ENCODE results near the gene PCARE. TPM values are rescaled to one million over a fixed set of nuclear protein-coding genes. Genes with fewer than 3 reads are reported as not detected.
A peak's percentile ranks its signal among the peaks of the same experiment; 100 is the strongest.
"Not testable (repeated sequence)": the region's sequence is repeated elsewhere in the genome, so short reads cannot be mapped to it uniquely, and the experiment has no call there.

Gene PCARE
- not detected in 2 replicates for polyA plus RNA-seq (2014; cell fraction: cytosol; rRNA removed)
- not detected in 2 replicates for polyA plus RNA-seq (2014; cell fraction: nucleus; rRNA removed)

- DNase-seq (ENCODE audit: low spot score), result no peak
These were observed at the start of gene PCARE for GRCh38 chr2:29074411-29074810. Gene PCARE (minus strand): TSS chr2:29074523. CDS start chr2:29074261, 262 bp downstream.

DNA sequence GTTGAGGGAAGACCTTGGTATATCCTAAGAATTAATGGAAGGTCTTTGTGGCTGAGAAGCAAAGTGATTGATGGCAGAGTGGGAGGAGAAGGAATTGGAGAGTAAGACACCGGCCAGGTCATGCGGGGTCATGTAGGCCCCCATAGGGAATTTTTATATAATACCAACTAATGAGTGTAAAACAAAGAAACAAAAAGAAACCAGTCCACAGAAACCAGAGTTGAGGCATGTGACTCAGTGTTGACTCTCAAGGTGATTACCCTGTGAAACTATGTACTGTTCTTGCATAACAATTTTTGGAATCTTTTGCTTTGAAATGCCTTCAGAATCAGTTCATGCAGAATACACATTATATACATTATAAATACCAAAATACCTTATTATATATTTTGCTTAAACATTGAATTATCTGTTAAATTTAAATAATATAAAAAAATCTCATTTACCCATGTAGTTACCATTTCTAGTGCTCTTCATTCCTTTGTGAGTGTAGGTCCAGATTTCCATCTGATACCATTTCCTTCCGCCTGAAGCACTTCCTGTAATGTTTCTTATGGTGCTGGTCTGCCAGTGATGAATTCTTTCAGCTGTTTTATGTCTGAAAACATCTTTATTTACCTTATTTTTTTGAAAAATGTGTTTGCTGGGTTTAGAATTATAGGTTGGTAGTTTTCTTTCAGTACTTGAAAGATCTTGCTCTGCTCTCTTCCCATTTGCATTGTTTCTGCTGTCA, 49.5 kb upstream of the PCARE start:
- no peak for DNase-seq (ENCODE audit: low spot score)

GRCh38 chr2:29120846-29121245, 46.5 kb upstream of the PCARE start:
- DNase-seq (ENCODE audit: low spot score), result no peak

DNA sequence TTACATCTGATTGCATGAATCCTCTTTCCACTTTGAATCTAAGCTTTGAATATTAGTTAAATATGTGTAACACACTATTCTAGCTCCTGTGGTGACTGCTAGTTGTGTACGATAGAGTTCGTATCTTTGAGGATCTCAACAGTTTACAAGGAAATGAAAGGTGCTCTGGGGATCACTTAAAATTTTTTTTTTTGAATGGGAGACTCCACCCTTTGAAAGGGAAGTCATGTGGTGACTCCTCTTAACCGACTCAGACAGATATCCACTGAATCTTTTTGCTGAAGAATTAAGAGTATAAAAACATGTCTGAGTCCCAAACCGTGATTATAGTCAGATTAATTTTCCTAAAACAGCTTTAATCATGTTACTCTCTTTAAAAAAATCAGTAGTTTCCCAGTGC, 44.9 kb upstream of the PCARE start:
- no peak for DNase-seq (ENCODE audit: low spot score)

- DNase-seq (ENCODE audit: low spot score), result no peak
These were observed 43.4 kb upstream of the PCARE start for GRCh38 chr2:29117636-29118303.

DNA sequence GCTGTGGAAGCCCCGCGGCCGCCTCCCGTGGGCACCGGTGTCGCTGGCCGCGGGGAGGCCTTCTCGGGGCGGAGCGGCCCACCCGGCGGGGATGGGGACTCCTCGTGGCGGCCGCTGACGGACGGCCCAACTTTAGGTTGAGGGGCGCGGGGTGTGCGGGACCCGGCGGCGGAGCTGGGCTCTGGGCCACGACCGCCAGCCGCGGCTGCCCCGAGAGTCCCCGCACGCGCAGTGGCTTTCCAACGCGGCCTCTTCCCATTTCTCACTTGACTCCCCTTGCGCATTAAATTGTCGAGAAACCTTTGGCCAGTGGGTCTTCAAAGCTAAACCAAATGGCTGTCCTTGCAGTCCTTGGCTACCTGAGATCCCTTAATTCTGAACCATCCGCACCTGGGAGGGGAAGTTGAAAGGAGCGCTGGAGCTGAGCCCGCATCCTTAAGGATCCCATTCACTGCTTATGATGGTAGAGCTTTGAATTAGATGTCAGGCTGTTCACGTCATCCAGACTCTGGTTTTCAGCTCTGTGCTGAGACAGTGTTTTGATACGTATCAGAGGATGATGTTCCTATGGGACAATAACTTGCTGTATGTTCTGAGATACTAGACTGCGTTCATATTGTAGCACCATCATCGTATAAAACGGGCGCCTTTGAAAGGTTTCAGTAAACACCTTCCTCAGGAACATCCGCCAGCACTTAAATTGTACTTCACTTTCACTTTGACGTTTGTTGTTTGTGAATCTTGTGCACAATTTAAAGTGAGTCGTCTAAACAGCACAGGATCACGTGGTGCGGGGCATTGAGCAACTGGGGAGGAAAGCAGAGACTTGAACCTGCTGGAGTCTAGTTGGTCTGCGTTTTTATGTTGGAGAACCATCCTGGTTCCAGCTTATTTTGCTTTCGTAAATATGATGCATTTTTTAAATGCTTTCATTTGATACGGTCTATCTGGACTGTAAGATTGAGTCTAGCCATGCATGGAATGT, 41.8 kb upstream of the PCARE start:
- DNase-seq (ENCODE audit: low spot score), result peak; percentile 70

- DNase-seq (ENCODE audit: low spot score), result no peak
These were observed 40.8 kb upstream of the PCARE start, which contains the start of gene CLIP4 for GRCh38 chr2:29114946-29115609. Gene CLIP4 (plus strand): TSS chr2:29115415. CDS start chr2:29121389, 5,974 bp downstream.

GRCh38 chr2:29114586-29114945, 40.2 kb upstream of the PCARE start:
- peak; percentile 70 for DNase-seq (ENCODE audit: low spot score)

DNA sequence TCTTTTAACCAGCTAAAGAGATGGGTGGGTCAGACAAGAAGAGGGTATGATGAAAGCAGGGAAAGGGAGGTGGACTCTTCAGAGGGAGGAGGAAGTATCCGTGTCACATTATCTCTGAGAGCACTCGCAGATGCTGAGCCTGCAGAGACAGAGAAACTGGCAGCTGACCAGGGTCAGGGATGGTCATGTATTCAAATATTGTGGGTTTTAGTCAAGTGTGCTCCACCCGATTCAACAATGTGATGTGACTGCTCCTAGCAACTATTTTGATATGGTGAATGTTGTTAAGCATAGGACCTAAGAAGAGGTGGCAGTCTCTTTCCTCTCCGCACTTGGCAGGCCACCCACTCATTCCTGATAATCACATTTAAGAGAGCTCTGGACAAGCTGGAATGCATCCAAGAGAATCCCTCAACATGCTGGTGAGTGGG, 39.6 kb upstream of the PCARE start:
- DNase-seq (ENCODE audit: low spot score), result peak; percentile 58

DNA sequence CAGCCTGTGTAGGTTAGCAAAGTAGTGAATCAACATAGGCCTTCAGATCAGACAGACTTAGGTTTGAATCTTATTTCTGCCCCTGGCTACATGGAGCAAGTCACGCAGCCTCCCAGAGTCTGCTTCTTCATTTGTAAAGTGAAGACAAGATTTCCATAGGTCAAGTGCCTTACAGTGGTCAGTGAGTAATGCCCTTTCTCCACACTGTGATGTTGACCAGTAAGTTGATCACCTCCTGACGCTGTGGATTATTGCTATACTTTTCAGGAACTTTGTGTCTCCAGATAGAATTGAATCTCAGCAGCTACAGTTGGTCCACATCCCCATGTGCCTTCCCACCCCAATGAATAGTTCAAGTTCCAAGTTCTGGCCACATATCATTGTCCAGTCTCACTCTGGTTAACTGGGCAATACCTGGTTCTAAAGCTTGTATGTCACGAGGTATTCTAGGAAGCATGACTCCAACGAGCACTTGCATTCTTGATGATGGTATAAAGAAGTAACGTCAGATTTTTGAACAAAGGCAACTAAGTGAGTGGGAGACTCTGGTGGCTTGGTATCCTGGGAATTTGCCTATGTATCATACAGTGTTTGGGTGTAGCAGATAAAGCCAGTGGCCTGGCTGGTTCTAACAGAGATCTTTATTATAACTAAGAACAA, 38.8 kb upstream of the PCARE start:
- no peak for DNase-seq (ENCODE audit: low spot score)

- no peak for DNase-seq (ENCODE audit: low spot score)
These were observed 38.1 kb upstream of the PCARE start for GRCh38 chr2:29112379-29112778.

DNA sequence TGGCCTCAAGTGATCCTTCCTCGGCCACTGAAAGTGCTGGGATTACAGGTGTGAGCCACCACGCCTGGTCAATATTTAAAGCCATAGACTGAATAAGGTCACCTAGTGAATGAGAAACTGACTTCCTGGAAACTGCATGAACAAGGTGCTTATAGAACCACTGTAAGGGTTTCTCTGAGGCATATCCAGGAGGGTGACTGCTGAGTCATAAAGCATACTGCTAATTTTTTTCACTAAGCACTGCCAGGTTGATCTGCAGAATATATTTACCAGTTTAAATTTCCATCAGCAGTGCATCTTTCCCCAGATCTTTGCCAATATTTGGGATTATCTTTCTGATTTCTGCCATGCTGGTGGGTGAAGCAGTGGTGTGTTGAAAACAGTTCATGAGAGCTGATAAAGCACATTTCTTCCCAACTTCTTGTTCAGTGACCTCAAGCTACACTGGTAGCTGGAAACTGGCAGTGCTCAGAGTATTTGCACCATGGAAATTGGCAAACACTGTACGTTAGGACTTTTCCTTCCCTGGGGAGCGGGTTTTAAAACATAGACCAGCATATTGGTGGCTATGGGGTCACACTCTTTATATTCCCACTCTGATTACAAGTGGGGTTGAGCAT, 36.7 kb upstream of the PCARE start:
- no peak for DNase-seq (ENCODE audit: low spot score)

DNA sequence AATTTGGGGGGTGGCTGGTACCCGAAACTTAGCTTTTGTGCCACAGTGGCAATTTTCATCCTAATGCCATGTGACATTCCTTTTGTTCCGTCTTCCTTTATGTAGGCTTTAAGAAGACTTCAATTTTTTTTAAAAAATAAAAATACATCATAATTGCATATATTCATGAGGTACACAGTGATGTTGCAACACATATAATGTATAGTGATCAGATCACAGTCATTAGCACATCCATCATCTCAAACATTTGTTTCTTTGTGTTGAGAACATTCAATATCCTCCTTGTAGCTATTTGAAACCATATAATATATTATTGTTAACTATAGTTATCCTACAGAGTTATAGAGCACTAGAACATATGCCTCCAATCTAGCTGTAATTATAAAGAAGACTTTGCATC, 34.9 kb upstream of the PCARE start:
- DNase-seq (ENCODE audit: low spot score), result no peak

- no peak for DNase-seq (ENCODE audit: low spot score)
These were observed 33.9 kb upstream of the PCARE start for GRCh38 chr2:29108225-29108624.

- DNase-seq (ENCODE audit: low spot score), result not testable (repeated sequence)
These were observed 33.2 kb upstream of the PCARE start for GRCh38 chr2:29107547-29107946.

GRCh38 chr2:29106980-29107388, 32.7 kb upstream of the PCARE start:
- no peak for DNase-seq (ENCODE audit: low spot score)

DNA sequence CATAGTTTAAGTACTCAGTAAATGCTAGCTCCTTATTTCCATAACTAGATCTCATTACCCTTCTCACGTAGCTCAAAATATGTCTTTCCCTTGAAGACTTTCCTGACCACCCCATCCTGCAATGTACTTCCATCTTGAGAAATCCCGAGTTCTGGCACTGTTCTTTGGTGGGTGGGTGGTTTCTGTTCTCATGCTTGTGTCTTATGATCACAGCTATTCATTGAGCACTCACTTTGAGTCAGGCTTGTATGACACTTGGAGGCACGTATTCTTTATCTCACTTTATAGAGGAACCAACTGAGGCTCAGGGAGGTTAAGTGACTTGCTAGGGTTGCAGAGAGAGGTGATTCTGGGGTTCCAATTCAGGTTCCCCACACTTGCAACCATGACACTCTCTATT, 31.9 kb upstream of the PCARE start:
- DNase-seq (ENCODE audit: low spot score), result no peak

DNA sequence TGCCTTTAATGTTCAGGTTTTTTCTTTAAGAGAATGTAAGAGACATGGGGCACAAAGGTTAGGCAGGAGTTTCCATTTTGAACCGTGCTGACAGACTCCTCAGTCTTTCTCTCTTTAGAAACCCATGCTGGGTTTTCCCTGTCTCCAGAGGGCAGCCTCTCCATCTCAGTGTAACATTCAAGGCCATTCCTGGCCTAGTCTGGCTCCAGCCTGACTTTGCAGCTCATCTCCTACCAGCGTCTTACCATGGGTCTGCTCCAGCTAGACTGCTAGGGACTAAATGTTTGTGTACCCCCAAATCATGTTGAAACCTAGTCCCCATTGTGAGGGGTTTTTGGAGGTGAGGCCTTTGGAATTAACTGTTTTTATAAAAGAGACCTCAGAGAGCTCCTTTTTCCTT, 31.1 kb upstream of the PCARE start:
- DNase-seq (ENCODE audit: low spot score), result peak; percentile 28

- DNase-seq (ENCODE audit: low spot score), result no peak
These were observed 30.4 kb upstream of the PCARE start for GRCh38 chr2:29104688-29105087.

DNA sequence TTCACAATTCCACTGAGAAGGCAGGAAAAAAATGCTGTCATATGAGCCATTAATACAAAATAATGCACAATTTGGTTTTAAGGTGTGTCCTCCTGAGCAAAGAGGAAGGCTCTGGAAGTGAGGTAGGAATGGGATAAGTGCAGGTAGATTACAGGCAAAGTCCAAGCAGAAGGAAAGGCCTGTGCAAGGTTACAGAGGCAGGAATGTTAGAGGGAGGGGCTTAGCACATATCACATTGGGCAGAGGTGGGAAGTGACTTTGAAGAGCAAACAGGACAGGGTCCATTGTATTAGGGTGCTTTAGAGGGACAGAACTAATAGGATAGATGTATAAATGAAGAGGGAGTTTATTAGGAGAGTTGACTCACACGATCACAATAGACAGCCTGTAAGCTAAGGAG, 26.2 kb upstream of the PCARE start:
- DNase-seq (ENCODE audit: low spot score), result no peak

Data from SK-N-DZ (cell line).